HG03571 (cell line): ENCODE measurements around the gene ARHGEF10L.

ENCODE experiments used
- ATAC-seq: cut with Tn5 transposase; IDR thresholded peaks from one replicate; pipeline ENCODE4 v1.9.1; 2021; ENCODE audit not compliant: unreplicated experiment

Gene ARHGEF10L

GRCh38 chr1:17588048-17588871 is 48.8 kb downstream of the ARHGEF10L start:
- ATAC-seq: no peak

DNA sequence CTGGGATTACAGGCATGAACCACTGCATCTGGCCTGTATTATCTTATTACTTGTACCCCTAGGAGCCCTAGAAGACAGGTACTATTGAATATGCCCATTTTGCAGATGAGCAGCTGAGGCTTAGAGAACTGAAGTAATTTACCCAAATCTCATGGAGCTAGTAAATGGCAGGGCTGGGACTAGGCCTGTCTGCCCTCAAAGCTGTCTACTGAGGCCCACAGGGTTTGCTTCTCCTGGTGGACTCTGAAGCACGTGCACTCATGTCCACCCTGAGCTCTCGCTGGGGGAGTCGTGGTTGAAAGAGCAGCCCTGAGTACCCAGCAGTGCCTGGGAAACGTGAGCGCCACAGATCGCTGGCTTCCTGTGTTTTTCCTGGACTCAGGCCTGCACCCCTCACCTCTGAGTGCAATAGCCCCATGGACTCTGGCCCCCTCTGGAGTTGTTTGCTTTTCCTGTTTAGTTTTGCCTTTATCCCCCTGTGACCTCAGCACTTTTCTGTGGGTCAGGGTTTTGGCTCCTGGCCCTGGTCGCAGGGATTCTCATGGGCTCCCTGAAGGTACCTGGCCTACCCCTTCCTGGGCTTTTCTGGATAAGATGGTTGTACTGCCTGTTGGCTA is 52.4 kb downstream of the ARHGEF10L start:
- no peak for ATAC-seq

DNA sequence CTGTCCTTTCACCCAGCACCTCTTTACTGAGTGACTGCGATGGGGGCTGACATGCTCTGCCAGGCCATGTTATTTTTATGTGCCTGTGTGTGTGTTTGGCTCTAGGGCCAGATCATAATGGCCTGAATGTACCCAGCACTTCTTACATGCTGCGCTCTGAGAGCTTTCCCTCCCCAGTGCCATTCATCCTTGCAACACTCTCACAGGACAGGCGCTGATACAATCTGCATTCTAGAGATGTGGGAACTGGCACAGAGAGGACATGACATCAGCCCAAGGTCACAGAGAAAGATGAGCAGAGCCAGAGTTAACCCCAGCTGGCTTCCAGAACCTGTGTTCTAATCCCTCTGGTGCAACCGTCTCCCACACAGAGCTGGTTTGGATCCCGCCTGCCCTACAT is 54.5 kb downstream of the ARHGEF10L start:
- ATAC-seq: no peak

DNA sequence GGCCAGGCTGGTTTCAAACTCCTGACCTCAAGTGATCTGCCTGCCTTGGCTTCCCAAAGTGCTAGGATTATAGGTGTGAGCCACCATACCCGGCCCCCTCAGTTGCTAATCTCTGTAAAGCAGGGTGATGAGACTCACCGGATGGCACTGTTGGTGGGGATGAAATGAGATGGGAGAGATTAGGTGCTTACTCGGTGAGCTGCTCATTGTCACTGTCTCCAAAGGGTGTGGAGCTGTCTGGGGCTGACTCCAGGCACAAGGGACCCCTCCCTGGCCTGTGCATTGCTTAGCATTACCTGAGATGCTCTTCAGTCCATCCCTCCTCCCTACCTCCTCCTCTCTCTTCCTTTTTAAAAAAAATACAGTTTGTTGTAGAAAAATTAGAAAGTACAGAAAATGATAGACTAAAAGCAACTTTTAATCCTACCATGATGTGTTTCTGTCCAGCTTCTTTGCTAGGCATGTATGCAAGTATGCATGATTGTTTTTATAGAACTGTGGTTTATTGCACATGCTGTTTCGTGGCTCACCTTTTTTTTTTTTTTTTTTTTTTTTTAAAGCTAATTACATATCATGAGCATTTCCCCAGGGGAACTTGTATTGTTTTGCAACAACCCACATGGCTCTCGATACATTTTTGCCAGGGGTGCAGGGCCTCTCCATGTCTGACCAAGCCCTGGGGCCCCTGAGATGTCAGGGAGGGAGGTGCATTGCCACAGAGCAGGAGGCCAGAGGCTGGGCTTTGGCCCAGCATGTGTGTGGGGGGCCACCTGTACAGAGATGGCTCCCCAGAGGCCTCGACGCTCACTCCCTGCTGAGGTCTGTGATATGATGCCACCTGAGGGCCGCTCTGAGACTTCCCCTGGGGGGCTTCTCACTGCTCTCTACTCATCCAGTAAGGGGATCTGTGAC is 55.4 kb downstream of the ARHGEF10L start:
- ATAC-seq: no peak

DNA sequence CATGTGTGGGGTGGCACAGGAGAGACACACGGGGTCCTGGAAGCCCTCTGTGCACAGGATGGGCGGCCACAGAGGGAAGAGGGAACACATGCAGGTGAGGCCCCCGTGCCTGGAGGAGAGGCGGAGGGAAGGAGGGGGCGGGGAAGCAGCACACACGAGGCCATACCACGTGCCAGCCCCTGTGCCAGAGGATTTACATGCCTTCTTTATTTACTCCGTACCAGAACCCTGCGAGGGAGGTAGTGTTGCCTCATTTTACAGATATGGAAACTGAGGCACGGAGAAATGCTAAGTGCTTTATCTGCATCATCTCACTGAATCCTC is 56.1 kb downstream of the ARHGEF10L start:
- ATAC-seq: no peak

DNA sequence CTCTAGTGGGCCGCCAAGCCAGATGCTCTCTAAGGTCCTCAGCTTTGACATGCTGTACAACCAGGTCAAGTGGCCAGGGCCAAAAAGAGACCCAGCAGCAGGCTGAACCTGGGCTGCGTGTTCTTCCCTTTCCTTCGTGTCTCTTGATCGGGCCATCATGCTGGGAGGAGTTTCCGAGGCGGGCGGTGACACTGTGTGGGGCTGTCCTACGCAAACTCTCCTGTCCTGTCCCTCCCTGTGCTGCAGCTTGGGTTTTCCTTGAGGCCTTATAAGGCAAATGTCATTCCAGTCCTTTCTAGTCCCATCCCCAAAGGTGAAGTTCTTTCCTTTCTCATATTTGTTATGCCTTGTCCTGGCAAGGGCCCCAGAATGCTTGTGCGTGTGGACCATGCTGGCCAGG is 56.7 kb downstream of the ARHGEF10L start:
- ATAC-seq: no peak

DNA sequence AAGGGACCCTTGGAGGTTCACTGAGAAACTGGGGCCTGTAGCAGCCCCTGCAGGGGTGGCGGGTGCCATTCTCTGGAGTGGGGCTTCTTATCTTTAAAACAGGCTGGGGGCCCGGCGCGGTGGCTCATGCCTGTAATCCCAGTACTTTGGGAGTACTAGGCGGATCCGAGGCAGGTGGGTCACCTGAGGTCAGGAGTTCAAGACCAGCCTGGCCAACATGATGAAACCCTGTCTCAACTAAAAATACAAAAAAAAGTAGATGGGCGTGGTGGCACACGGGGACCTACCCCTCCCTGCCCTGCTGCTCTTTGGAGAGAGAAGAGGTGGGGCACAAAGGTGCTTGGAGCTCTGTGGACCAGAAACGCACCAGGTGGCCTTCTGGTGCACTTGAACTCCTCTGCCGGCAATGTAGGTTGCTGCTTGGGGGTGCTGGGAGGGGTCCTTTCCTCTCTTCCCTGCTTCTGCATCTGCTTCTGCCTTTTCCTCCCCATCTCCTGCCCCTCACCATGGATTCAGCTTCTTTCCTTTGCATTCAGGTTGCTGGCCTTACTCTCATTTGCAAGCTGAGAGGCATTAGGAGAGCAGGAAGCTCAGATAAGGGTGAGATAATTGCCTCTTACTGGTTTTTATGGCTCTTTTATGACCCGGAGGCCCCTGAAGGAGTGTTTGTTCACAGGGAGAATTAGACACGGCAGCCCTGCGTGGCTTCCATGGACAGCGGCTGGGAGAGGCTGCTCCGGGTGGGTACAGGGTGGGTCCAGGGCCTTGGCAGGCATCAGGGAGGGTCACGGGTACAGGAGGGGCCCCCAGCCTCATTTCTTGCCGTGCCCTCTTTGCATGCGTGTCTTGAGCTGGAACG is 57.4 kb downstream of the ARHGEF10L start:
- no peak for ATAC-seq

DNA sequence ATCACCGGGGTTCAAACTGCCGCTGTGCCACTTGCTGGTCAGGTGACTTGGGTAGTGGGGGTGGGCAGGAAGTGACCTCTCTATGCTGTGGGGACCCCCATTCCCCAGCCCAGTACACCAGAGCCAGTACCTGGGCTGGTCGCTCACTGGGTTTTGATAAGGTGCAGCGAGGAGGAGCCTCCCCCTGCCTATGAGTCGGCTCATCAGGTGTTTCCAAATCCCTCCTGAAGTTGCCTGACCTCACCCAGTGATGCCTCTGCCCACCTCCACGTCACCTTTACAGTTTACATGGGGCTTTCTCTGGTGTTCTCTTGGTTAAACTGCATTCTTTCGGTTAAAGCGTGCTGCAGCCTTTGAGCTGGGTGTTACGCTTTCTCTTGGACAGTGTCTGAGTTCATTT is 58.2 kb downstream of the ARHGEF10L start:
- ATAC-seq: no peak

DNA sequence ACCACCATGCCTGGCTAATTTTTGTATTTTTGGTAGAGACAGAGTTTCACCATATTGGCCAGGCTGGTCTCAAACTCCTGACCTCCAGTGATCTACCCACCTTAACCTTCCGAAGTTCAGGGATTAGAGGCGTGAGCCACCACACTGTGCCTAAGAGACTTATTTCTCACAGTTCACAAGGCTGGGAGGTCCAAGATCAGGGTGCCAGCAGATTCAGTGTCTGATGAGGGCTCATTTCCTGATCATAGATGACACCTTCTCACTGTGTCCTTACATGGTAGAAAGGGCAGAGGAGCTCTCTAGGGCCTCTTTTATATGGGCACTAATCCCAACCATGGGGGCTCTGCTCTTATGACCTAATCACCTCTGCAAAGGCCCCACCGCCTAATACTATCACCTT is 58.8 kb downstream of the ARHGEF10L start:
- ATAC-seq: no peak

- ATAC-seq: no peak
These were observed 59.9 kb downstream of the ARHGEF10L start for GRCh38 chr1:17599291-17599953.

- no peak for ATAC-seq
These were observed 60.4 kb downstream of the ARHGEF10L start for GRCh38 chr1:17599954-17600300.

DNA sequence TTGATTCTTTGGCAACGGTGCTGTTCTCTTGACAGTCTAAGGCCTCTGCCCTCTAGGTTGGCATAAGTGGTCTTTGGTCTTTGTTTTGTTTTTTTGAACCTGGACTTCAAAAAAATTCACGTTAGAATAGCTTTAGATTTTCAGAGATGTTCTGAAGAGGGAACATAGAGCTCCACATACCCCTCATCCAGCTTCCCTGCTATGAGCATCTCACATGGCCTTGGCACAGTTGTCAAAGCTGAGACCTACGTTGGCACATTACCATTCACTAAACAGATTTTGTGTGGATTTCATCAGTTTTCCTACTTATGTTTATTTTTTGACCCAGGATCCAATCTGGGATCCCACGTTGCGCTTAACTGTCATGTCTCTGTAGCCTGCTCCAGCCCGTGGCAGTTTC is 60.8 kb downstream of the ARHGEF10L start:
- ATAC-seq: no peak

DNA sequence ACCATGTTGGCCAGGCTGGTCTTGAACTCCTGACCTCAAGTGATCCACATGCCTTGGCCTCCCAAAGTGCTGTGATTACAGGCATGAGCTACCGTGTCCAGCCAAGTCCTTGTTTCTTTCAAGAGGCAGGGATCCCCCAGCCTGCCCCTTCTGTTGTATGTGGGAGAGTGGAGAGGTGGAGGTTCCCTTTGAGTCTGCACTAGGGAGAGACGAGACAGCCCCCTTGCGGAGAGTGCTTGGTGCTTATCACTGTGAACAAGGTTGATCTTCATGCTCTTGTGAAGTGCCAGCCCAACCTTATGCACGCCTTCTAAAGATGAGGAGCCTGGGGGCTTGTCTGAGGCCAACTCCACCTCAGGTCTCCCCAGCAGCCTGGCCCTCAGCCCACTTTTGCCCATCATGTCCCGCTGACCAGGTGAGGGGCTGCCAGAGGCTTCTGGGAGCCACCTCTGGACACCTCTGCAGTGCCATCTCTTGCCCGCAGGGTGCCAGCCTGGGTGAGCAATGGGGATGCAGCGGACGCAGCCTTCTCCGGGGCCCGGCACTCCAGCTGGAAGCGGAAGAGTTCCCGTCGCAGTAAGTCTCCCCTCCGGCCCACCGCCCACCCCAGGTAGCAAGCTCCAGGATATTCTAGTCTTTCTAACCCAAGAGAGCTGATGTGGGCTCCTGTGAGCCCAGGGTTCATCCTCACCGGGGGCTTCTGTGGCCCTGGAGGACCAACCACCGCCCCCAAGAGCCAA is 62.3 kb downstream of the ARHGEF10L start:
- no peak for ATAC-seq

DNA sequence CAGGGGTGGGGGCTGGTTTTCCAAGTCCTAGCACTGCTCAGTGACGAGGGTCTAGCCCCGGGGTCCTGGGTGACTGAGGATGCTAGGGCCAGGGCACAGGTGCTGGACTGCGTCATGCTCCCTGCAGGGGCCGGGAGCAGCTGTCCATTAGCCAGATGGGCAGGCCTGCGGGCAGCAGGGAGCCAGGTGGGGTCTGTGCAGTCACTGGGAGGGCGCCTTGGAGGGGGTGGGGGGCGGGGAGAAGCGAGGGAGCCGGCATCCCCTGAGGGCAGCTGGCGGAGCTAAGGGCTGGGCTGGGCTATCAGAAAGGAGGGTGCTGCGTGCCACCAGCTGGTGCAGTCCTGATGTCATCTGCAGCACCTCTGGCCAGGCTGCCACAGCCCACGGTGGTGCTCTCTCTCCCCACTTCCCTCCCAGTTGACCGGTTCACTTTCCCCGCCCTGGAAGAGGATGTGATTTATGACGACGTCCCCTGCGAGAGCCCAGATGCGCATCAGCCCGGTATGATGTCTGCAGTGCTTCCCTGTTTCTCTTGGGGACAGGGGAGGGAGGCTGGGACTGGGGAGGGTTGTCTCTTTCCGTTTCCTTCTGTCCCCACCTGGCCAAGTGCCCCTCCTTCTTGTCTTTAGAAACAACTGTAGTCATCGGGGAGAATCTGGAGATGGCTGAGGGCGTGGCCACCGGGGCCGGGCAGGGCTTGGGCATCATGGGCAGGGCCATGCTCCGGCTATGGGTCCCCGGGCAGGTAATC is 63.8 kb downstream of the ARHGEF10L start:
- ATAC-seq: no peak

- ATAC-seq: no peak
These were observed 66.3 kb downstream of the ARHGEF10L start for GRCh38 chr1:17605582-17606344.

DNA sequence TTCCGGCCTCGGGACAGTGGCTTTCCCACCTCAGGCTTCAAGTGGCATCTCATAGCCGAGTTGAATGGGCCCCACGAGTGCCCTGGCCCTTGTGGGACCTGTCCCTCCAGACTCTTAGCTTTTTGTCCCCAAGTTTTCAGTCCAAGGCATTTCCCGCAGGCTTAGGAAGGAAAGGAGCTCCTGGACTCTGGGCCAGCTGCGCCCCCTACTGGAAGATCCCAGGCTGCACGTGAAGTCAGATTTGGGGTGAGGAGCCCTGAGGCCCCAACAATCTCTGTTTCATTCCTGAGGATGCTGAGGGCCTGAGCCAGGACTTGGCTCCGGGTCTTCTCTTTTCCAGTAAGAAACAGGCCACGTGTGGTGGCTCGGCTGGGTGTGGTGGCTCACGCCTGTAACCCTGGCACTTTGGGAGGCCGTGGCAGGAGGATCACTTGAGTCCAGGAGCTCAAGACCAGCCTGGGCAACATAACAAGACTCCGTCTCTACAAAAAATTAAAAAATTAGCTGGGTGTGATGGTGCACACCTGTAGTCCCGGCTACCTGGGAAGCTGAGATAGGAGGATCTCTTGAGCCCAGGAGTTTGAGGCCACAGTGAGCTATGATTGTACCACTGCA is 67.4 kb downstream of the ARHGEF10L start:
- ATAC-seq: no peak

DNA sequence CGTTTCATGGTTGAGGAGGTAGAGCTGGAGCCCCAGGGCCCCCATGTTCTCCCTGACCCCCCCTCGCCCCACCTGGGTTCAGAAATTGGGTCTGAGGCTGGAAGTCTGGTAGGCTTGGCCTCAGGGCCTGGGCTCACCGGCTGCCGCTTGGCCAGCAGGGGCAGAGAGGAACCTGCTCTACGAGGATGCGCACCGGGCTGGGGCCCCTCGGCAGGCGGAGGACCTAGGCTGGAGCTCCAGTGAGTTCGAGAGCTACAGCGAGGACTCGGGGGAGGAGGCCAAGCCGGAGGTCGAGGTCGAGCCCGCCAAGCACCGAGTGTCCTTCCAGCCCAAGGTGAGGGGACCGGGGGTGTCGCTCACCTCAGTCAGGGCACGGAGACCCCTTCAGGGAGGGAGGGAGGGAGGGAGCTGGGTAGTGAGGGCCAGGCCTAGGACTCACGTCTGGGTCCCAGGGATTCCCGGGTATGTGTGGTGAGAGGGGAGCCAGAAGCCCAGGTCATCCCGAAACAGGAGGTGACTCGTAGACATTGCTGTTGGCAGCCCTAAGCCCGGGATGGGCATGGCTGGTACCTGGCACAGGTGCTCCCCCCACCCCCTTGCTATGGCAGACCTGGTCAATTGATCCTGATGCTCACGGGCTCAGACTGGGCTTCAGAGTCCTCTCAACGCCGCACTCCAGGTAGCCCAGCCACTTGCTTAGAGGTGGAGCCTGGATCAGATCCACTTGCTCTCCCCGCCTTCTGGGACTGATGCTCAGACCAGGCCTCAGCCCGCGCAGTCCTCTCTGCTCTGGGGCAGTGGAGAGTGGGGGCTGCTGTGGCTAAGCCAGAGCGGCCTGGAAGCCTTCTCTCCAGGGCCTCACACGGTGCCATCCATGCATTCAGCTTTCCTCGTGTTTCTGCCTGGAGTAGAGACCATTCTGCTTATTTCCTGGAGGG is 68.4 kb downstream of the ARHGEF10L start:
- ATAC-seq: no peak
